Measurements from ENCODE around the gene TTC28. TPM values are rescaled to one million over a fixed set of nuclear protein-coding genes. Genes with fewer than 3 reads are reported as not detected.

TTC28 gene
- total RNA-seq, 4 donors from 2014 or later, result 35.6 to 42.6 (median 36.9) TPM

GRCh38 chr22:28268850-28269249, 410.8 kb downstream of the TTC28 start:
- no peak for TF ChIP-seq EP300 (IDR thresholded peaks at IDR 0.05)
- no peak for TF ChIP-seq POLR2AphosphoS5 (IDR thresholded peaks at IDR 0.05)
- TF ChIP-seq CTCF (IDR thresholded peaks at IDR 0.05), result no peak
- no peak for TF ChIP-seq POLR2A (IDR thresholded peaks at IDR 0.05; ENCODE audit: low read depth)
- Histone ChIP-seq H3K4me1 (peaks cover 12 to 16% (median 13%) of the 10 kb centered on the region in 4 donors), H3K9me3 (no peaks in the 10 kb centered on the region), H3K4me3 (no peak overlapping the region), H3K27me3 (no peaks in the 10 kb centered on the region), H3K36me3 (no peaks in the 10 kb centered on the region), H3K27ac (replicated peaks in 1 of 4) (no peak overlapping the region)
- 76% methylated on average over 5 of the region's 5 CpGs for WGBS
- intact Hi-C loops (cut with DNase I), result no loop called here
- DNase-seq (ENCODE audit: extremely low spot score), result no peak

GRCh38 chr22:28268171-28268570, 411.5 kb downstream of the TTC28 start:
- Histone ChIP-seq H3K4me1 (peaks cover 12 to 16% (median 13%) of the 10 kb centered on the region in 4 donors), H3K36me3 (no peaks in the 10 kb centered on the region), H3K9me3 (no peaks in the 10 kb centered on the region), H3K27me3 (no peaks in the 10 kb centered on the region), H3K4me3 (no peak overlapping the region), H3K27ac (replicated peaks in 1 of 4) (no peak overlapping the region)
- TF ChIP-seq EP300 (IDR thresholded peaks at IDR 0.05) (no peak), POLR2AphosphoS5 (IDR thresholded peaks at IDR 0.05) (no peak), CTCF (IDR thresholded peaks at IDR 0.05) (no peak), POLR2A (IDR thresholded peaks at IDR 0.05; ENCODE audit: low read depth) (no peak)
- intact Hi-C loops (cut with DNase I), result no loop called here
- no peak for DNase-seq (ENCODE audit: extremely low spot score)
- 52% methylated on average over 3 of the region's 3 CpGs for WGBS

DNA sequence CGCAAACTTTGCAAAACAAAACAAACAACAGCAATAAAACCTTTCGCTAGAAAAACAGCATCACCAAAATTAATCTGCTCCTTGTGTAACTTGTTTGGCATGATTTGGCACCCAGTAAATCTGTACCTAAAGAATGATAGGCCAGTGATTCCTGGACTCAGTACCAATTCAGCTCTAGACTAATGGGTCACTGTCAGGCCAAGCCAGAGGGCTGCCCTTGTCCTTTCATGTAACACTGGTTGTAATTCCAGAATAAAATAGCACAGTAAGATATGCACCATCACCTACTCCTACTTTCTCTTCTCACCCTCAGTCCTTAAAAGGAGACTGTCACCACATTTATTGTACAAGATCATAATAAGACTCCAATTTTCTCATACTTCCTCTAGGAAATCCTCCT, 419.0 kb downstream of the TTC28 start:
- Histone ChIP-seq H3K36me3 (no peaks in the 10 kb centered on the region), H3K27me3 (no peaks in the 10 kb centered on the region), H3K27ac (replicated peaks in 1 of 4) (no peak overlapping the region), H3K4me1 (peaks cover 0 to 10% (median 4%) of the 10 kb centered on the region in 4 donors), H3K4me3 (no peak overlapping the region), H3K9me3 (no peaks in the 10 kb centered on the region)
- no peak for TF ChIP-seq POLR2AphosphoS5 (IDR thresholded peaks at IDR 0.05)
- TF ChIP-seq CTCF (IDR thresholded peaks at IDR 0.05), result no peak
- DNase-seq (ENCODE audit: extremely low spot score), result no peak
- 98% methylated on average over 2 of the region's 2 CpGs for WGBS
- intact Hi-C loops (cut with DNase I), result no loop called here

DNA sequence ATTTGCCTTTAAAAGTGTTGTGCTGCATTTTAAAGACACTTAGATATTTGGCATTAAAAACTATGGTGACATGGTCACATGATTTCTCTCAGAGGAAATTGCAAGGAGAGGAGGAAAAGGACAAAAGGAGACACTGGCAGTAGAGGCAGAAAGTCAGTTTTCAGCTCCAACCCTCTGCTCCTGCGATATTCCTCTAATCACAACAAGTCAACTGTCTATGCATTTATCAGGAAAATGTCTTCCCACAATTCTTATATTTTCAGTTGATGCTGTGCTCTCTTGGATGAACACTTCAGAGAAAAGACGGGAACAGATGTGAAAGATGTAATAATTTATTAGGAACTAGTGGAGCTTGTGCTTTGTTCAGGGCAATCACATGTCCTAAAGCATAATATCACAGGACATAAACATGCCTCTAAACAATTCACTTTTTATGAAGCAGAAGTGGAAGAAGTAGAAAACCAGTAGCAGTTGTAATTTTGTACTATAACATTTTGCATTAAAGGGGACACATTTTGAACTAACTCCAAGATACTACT, 419.8 kb downstream of the TTC28 start:
- no peak for TF ChIP-seq CTCF (IDR thresholded peaks at IDR 0.05)
- TF ChIP-seq EP300 (IDR thresholded peaks at IDR 0.05), result no peak
- TF ChIP-seq POLR2A (IDR thresholded peaks at IDR 0.05; ENCODE audit: low read depth), result no peak
- TF ChIP-seq POLR2AphosphoS5 (IDR thresholded peaks at IDR 0.05), result no peak
- no peak overlapping the region for H3K27ac ChIP-seq (replicated peaks in 1 of 4)
- peaks cover 0 to 10% (median 4%) of the 10 kb centered on the region in 4 donors for H3K4me1 ChIP-seq
- H3K27me3 ChIP-seq, result no peaks in the 10 kb centered on the region
- no peak overlapping the region for H3K4me3 ChIP-seq
- intact Hi-C loops (cut with DNase I), result no loop called here
- DNase-seq (ENCODE audit: extremely low spot score), result no peak
- H3K36me3 ChIP-seq, result peaks cover 0 to 5% (median 0%) of the 10 kb centered on the region in 4 donors
- no peaks in the 10 kb centered on the region for H3K9me3 ChIP-seq
- WGBS, result 67% methylated on average over 2 of the region's 2 CpGs

DNA sequence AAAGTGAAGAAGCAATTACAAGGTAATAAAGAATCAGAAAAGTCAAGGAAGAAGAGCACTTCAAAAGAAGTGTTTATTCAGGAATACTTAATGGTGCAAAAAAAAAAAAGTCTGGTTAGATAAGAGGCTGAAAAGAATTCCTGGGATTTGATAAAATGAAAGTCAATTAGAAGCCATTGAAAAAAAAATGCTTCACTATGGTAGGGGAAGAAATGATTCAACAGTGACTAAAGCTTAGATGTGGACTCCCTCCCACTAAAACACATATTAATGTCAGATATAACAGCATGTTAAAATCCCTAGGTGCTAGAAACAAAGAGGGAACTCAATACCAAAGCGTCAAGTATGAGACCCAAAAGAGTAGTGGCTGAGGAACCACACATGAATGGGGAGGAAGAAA, 425.2 kb downstream of the TTC28 start:
- Histone ChIP-seq H3K27me3 (no peaks in the 10 kb centered on the region), H3K4me3 (no peak overlapping the region), H3K4me1 (peaks cover 0 to under 1% (median 0%) of the 10 kb centered on the region in 4 donors), H3K9me3 (no peaks in the 10 kb centered on the region), H3K36me3 (peaks cover 0 to 5% (median 0%) of the 10 kb centered on the region in 4 donors), H3K27ac (replicated peaks in 1 of 4) (no peak overlapping the region)
- intact Hi-C loops (cut with DNase I), result no loop called here
- DNase-seq (ENCODE audit: extremely low spot score), result no peak
- no peak for TF ChIP-seq EP300 (IDR thresholded peaks at IDR 0.05)
- no peak for TF ChIP-seq POLR2A (IDR thresholded peaks at IDR 0.05; ENCODE audit: low read depth)
- no peak for TF ChIP-seq CTCF (IDR thresholded peaks at IDR 0.05)
- TF ChIP-seq POLR2AphosphoS5 (IDR thresholded peaks at IDR 0.05), result no peak
- 91% methylated on average over 1 of the region's 1 CpG for WGBS

All from esophagus muscularis mucosa (tissue), 4 donors.